Measurements from ENCODE around the gene NDUFB11. TPM values are rescaled to one million over a fixed set of nuclear protein-coding genes. Genes with fewer than 3 reads are reported as not detected.

NDUFB11 gene
- total RNA-seq, 1 experiment from 2014 or later = 49.2 TPM

DNA sequence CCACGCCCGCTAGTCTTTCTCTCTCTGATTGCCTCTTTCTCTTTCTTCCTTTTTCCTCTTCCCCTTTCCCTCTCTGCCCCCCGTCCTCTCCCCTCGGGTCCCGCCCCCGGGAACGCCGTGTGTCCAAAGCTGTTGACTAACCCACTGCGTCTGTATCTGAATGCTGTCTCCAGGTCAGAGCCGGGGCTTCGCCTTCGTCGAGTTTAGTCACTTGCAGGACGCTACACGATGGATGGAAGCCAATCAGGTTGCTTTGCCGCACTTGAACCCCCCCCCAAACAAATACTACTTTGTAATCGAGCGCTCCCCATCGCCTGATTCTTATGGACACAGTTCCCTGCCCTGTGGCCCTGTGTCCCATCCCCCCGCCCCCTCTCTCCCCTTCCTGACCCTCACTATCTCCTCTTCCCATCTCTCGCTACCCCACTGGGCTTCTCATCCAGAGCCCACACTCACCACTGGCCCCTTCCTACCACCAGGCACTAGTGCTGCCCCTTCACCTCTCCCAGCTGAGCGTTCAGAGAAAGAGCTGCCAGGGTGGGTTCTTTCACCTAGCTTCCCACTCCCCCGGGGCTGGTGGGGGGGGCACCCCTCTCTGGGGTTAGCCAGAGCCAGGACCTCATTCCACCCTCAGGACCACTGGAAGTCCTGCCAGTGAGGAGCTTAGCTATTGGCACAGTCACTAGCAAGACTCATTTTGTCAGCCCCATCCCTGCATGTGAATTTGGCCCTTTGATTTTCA is 30.5 kb upstream of the NDUFB11 start:
- DNase-seq (ENCODE audit: low read depth) = no peak

- no peak for DNase-seq (ENCODE audit: low read depth)
These were observed 29.9 kb upstream of the NDUFB11 start for GRCh38 chrX:47174376-47174775.

DNA sequence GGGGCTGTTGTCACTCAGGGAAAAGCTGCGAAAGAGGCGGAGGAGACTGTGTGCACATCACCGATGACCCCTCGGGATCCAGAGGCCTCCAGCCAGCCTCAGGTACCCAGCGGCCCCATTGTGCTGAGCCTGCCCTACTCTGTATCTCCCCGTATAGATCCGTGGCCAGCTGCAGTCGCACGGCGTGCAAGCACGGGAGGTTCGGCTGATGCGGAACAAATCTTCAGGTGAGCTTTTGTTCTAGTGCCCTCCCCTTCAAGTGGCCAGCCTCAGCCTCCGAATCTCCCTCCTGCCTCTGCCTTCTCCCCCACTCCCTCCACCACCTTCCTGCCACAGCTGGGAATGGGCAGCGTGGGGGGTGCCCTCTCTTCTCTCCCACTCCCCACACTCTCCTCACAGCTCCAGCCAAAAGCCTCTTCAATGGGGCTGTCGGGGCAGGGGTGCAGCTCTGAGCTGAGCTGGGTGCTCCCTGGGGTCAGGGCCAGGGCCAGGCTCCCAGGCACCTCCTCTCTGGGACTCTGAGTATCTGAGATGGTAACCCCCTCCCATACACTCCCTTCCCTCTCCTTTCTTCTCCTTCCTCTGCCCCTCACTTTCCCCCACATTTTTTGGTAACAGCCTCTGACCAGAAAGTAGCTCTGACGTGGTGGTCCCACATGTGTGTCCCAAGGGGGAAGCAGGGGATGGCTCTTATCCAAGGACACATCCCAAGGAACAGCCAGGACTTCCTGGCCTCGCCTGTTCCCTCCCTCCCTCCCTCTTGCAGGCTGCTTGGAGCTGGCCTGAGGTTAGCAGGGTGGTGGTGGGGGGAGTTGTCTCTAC is 28.7 kb upstream of the NDUFB11 start:
- no peak for DNase-seq (ENCODE audit: low read depth)

DNA sequence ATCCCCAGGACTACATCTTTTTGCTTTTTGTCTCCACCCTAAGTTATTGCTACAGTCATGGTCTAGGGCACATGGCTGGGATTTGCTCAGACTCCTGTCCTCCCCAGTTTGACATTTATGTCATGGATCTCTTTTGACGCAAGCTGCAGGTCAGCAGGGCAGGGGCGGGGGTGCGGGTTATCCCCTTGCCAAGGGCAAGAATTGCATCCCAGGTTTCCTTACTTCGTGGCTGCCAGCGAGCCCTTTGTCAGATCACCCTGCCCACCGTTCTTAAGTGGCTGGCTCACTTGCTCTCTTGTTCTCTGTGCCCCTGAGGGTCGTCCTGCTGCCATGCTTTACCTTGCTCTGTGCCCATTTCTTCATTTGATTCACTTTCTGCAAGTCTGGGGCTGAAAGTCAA is 28.0 kb upstream of the NDUFB11 start:
- DNase-seq (ENCODE audit: low read depth) = no peak

DNA sequence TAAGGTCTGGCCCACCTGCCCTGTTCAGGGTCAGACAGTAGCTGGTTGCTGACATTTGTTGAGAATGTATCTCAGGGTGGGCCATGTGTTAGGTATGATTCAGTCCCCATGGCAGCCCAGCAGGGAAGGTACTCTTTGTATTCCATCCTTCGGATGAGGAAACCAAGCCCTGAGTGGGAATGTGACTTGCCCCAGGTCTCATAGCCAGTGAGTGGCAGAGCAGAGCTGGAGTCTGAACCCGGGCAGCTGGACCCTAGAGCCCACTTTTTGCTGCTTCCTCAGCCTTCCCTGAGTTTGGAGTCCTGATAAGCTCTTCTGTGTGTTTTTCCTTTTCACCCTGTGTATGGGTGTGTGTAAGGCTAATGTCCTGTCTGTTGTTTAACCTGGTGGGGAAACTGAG is 27.5 kb upstream of the NDUFB11 start:
- no peak for DNase-seq (ENCODE audit: low read depth)

- no peak for DNase-seq (ENCODE audit: low read depth)
These were observed 26.6 kb upstream of the NDUFB11 start for GRCh38 chrX:47170861-47171692.

- DNase-seq (ENCODE audit: low read depth) = no peak
These were observed 25.4 kb upstream of the NDUFB11 start for GRCh38 chrX:47169726-47170515.

DNA sequence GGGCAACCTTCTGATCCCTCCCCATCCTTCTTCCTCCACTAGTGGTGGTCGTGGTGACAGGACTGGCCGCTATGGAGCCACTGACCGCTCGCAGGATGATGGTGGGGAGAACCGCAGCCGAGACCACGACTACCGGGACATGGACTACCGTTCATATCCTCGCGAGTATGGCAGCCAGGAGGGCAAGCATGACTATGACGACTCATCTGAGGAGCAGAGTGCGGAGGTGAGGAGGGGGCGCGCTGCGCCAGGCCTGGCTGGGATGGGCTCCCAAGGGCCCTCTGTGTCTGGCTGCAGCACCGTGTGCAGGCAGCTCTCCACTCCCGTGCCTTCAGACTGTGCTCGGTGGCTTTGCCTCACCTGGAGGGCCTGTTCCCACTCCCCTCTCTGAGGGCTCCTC is 24.8 kb upstream of the NDUFB11 start:
- no peak for DNase-seq (ENCODE audit: low read depth)

GRCh38 chrX:47168495-47169073 is 24.1 kb upstream of the NDUFB11 start:
- DNase-seq (ENCODE audit: low read depth) = no peak

DNA sequence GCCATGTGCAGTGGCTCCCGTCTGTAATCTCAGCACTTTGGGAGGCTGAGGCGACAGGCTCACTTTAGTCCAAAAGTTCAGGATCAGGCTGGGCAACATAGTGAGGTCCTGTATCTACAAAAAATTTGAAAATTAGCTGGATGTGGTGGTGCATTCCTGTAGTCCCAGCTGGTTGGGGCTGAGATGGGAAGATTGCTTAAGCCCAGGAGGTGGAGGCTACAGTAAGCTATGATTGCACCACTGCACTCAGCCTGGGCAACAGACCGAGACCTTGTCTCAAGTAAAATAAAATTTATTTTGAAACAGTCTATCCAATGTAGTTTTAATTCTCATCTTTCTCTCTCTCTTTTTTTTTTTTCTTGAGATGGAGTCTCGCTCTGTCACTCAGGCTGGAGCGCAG is 21.6 kb upstream of the NDUFB11 start:
- DNase-seq (ENCODE audit: low read depth) = no peak

GRCh38 chrX:47164420-47164819 is 19.9 kb upstream of the NDUFB11 start:
- DNase-seq (ENCODE audit: low read depth) = no peak

DNA sequence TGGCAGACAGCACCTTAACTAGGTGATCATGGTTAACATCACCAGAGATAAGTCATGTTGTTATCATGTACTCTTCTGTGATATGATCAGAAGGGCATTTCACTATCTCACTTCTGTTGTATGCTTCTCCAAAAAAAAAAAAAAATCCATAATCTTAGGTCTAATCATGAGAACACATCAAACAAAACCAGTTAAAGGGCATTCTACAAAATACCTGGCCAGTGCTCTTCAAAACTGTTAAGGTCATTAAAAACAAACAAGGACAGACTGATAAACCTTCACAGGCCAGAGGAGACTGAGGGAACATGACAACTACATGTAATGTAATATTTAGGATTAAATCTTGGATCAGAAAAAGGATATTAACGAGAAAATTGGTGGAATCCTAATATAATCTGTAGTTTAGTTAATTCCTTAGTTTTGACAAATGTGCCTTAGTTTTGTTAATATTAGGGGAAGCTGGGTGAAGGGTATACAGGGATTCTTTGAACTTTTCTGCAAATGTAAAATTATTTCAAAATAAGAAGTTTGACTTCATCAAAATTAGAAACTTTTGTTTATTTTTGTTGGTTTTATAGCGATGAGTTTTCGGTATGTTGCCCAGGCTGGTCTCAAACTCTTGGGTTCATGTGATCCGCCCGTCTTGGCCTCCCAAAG is 18.6 kb upstream of the NDUFB11 start:
- no peak for DNase-seq (ENCODE audit: low read depth)

GRCh38 chrX:47160781-47161180 is 16.3 kb upstream of the NDUFB11 start:
- DNase-seq (ENCODE audit: low read depth) = no peak

DNA sequence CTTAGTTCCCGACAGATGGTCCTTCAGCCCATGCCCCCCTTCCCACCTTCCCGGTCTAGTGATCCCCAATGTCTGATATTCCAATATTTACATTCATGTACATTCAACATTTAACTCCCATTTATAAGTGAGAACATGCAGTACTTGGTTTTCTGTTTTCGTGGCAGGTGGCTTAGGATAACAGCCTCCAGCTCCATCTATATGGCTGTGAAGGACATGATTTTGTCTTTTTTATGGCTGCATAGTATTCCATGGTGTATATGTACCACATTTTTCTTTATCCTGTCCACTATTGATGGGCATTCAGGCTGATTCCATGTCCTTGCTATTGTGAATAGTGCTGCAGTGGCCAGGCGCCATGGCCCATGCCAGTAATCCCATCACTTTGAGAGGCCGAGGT is 14.3 kb upstream of the NDUFB11 start:
- DNase-seq (ENCODE audit: low read depth) = no peak

GRCh38 chrX:47158131-47158530 is 13.6 kb upstream of the NDUFB11 start:
- DNase-seq (ENCODE audit: low read depth) = no peak

GRCh38 chrX:47156611-47157520 is 12.4 kb upstream of the NDUFB11 start:
- DNase-seq (ENCODE audit: low read depth) = peak; percentile 21

DNA sequence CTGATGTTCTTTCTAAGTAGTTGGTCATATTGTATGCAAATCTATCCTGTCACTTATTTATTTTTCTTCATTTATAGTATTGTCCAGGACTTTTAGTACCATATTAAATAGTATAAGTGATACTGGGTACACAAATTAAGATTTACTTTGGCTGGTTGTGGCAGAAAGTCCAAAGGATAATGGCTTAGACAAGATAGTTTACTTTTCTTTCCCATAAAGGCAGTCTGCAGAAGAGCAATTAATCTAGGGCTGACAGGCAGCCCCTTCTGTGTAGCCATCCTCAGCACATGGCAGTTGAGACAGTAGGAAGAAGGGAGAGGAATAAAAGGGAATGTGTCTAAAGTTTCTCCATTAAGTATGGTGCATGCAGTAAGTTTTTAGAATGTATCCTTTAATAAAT is 6.9 kb upstream of the NDUFB11 start:
- no peak for DNase-seq (ENCODE audit: low read depth)

DNA sequence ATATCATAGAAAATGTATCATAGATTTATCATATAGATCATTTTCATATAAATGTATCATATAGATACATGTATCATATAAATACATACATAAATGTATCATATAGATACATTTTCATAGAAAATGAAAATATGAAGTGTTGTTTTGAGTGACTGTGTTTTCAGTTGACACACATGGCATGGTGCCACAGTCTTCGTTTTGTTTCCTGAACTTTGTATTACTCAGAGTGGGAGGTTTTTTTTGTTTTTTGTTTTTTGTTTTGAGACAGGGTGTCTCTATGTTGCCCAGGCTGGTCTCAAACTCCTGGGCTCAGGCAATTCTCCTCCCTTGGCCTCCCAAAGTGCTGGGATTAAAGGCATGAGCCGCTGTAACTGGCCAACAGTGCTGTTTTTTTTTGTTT is 4.4 kb upstream of the NDUFB11 start:
- DNase-seq (ENCODE audit: low read depth) = peak; percentile 41
